ENCODE measurements around the gene PCDHB12.
"Not testable (repeated sequence)": the region's sequence is repeated elsewhere in the genome, so short reads cannot be mapped to it uniquely, and the experiment has no call there.

PCDHB12 gene

GRCh38 chr5:141215504-141215903 lies 7.0 kb downstream of the PCDHB12 start:
- not testable (repeated sequence) for H3K9ac ChIP-seq (ENCODE audit: low read length); H3K27ac ChIP-seq (ENCODE audit: low read depth, low read length); H3K27me3 ChIP-seq (ENCODE audit: control insufficient read depth, insufficient read depth, low read length); H3K36me3 ChIP-seq (ENCODE audit: control insufficient read depth, insufficient read depth, low read length); H3K4me1 ChIP-seq (ENCODE audit: control insufficient read depth, insufficient read depth, low read length); H3K4me3 ChIP-seq (ENCODE audit: low read length)

- H3K4me3 ChIP-seq (ENCODE audit: low read length); H3K9ac ChIP-seq (ENCODE audit: low read length); H3K4me1 ChIP-seq (ENCODE audit: control insufficient read depth, insufficient read depth, low read length); H3K27ac ChIP-seq (ENCODE audit: low read depth, low read length); H3K27me3 ChIP-seq (ENCODE audit: control insufficient read depth, insufficient read depth, low read length); H3K36me3 ChIP-seq (ENCODE audit: control insufficient read depth, insufficient read depth, low read length): not testable (repeated sequence)
Observed at GRCh38 chr5:141216035-141216434, 7.5 kb downstream of the PCDHB12 start.

- H3K36me3 ChIP-seq (ENCODE audit: control insufficient read depth, insufficient read depth, low read length): no peaks in the 10 kb centered on the region
- no peaks in the 10 kb centered on the region for H3K4me1 ChIP-seq (ENCODE audit: control insufficient read depth, insufficient read depth, low read length)
- H3K27me3 ChIP-seq (ENCODE audit: control insufficient read depth, insufficient read depth, low read length): no peaks in the 10 kb centered on the region
- peak within 1 kb of the TSS; percentile 42 for H3K4me3 ChIP-seq (ENCODE audit: low read length)
- no peak within 1 kb of the TSS for H3K9ac ChIP-seq (ENCODE audit: low read length)
- H3K27ac ChIP-seq (ENCODE audit: low read depth, low read length): no peak within 1 kb of the TSS
Observed at GRCh38 chr5:141223112-141223783, 14.7 kb downstream of the PCDHB12 start, which contains the start of gene PCDHB14. PCDHB14 (plus strand) TSS chr5:141223343; CDS start chr5:141223506, 163 bp downstream.

- not testable (repeated sequence) for H3K9ac ChIP-seq (ENCODE audit: low read length); H3K4me3 ChIP-seq (ENCODE audit: low read length); H3K27ac ChIP-seq (ENCODE audit: low read depth, low read length); H3K4me1 ChIP-seq (ENCODE audit: control insufficient read depth, insufficient read depth, low read length); H3K36me3 ChIP-seq (ENCODE audit: control insufficient read depth, insufficient read depth, low read length); H3K27me3 ChIP-seq (ENCODE audit: control insufficient read depth, insufficient read depth, low read length)
Observed at GRCh38 chr5:141224844-141225243, 16.3 kb downstream of the PCDHB12 start.

- not testable (repeated sequence) for H3K27ac ChIP-seq (ENCODE audit: low read depth, low read length)
Observed at GRCh38 chr5:141225421-141225820, 16.9 kb downstream of the PCDHB12 start.

GRCh38 chr5:141234109-141234667 lies 25.7 kb downstream of the PCDHB12 start:
- no peak overlapping the region for H3K27ac ChIP-seq (ENCODE audit: low read depth, low read length)
- H3K4me1 ChIP-seq (ENCODE audit: control insufficient read depth, insufficient read depth, low read length): no peaks in the 10 kb centered on the region
- no peaks in the 10 kb centered on the region for H3K27me3 ChIP-seq (ENCODE audit: control insufficient read depth, insufficient read depth, low read length)
- H3K36me3 ChIP-seq (ENCODE audit: control insufficient read depth, insufficient read depth, low read length): no peaks in the 10 kb centered on the region
- H3K4me3 ChIP-seq (ENCODE audit: low read length): peak overlapping the region; percentile 19
- no peak overlapping the region for H3K9ac ChIP-seq (ENCODE audit: low read length)

More at GRCh38 chr5:141225421-141225820, 16.9 kb downstream of the PCDHB12 start:
- H3K4me3 ChIP-seq (ENCODE audit: low read length); H3K9ac ChIP-seq (ENCODE audit: low read length); H3K4me1 ChIP-seq (ENCODE audit: control insufficient read depth, insufficient read depth, low read length); H3K27me3 ChIP-seq (ENCODE audit: control insufficient read depth, insufficient read depth, low read length); H3K36me3 ChIP-seq (ENCODE audit: control insufficient read depth, insufficient read depth, low read length): not testable (repeated sequence)

- H3K9ac ChIP-seq (ENCODE audit: low read length); H3K4me3 ChIP-seq (ENCODE audit: low read length); H3K27ac ChIP-seq (ENCODE audit: low read depth, low read length); H3K27me3 ChIP-seq (ENCODE audit: control insufficient read depth, insufficient read depth, low read length); H3K36me3 ChIP-seq (ENCODE audit: control insufficient read depth, insufficient read depth, low read length); H3K4me1 ChIP-seq (ENCODE audit: control insufficient read depth, insufficient read depth, low read length): not testable (repeated sequence)
Observed at GRCh38 chr5:141235922-141236321, 27.4 kb downstream of the PCDHB12 start.

GRCh38 chr5:141236516-141237313 lies 28.2 kb downstream of the PCDHB12 start:
- Histone ChIP-seq H3K4me1 (ENCODE audit: control insufficient read depth, insufficient read depth, low read length) (no peaks in the 10 kb centered on the region), H3K27me3 (ENCODE audit: control insufficient read depth, insufficient read depth, low read length) (no peaks in the 10 kb centered on the region), H3K9ac (ENCODE audit: low read length) (no peak overlapping the region), H3K36me3 (ENCODE audit: control insufficient read depth, insufficient read depth, low read length) (no peaks in the 10 kb centered on the region), H3K4me3 (ENCODE audit: low read length) (no peak overlapping the region), H3K27ac (ENCODE audit: low read depth, low read length) (no peak overlapping the region)

GRCh38 chr5:141241496-141241895 lies 33.0 kb downstream of the PCDHB12 start:
- no peak overlapping the region for H3K27ac ChIP-seq (ENCODE audit: low read depth, low read length)
- no peaks in the 10 kb centered on the region for H3K4me1 ChIP-seq (ENCODE audit: control insufficient read depth, insufficient read depth, low read length)
- no peak overlapping the region for H3K4me3 ChIP-seq (ENCODE audit: low read length)
- no peaks in the 10 kb centered on the region for H3K36me3 ChIP-seq (ENCODE audit: control insufficient read depth, insufficient read depth, low read length)
- H3K9ac ChIP-seq (ENCODE audit: low read length): no peak overlapping the region
- H3K27me3 ChIP-seq (ENCODE audit: control insufficient read depth, insufficient read depth, low read length): no peaks in the 10 kb centered on the region

- Histone ChIP-seq H3K36me3 (ENCODE audit: control insufficient read depth, insufficient read depth, low read length) (no peaks in the 10 kb centered on the region), H3K4me1 (ENCODE audit: control insufficient read depth, insufficient read depth, low read length) (no peaks in the 10 kb centered on the region), H3K9ac (ENCODE audit: low read length) (no peak within 1 kb of the TSS), H3K4me3 (ENCODE audit: low read length) (peak within 1 kb of the TSS; percentile 42), H3K27ac (ENCODE audit: low read depth, low read length) (no peak within 1 kb of the TSS), H3K27me3 (ENCODE audit: control insufficient read depth, insufficient read depth, low read length) (no peaks in the 10 kb centered on the region)
Observed at GRCh38 chr5:141245250-141245717, 36.8 kb downstream of the PCDHB12 start, which contains the start of gene PCDHB15. PCDHB15 (plus strand) TSS chr5:141245395; CDS start chr5:141245579, 184 bp downstream.

- not testable (repeated sequence) for H3K4me1 ChIP-seq (ENCODE audit: control insufficient read depth, insufficient read depth, low read length); H3K4me3 ChIP-seq (ENCODE audit: low read length); H3K27ac ChIP-seq (ENCODE audit: low read depth, low read length); H3K36me3 ChIP-seq (ENCODE audit: control insufficient read depth, insufficient read depth, low read length); H3K27me3 ChIP-seq (ENCODE audit: control insufficient read depth, insufficient read depth, low read length); H3K9ac ChIP-seq (ENCODE audit: low read length)
Observed at GRCh38 chr5:141246971-141247370, 38.5 kb downstream of the PCDHB12 start.

GRCh38 chr5:141247434-141247833 lies 38.9 kb downstream of the PCDHB12 start:
- H3K4me1 ChIP-seq (ENCODE audit: control insufficient read depth, insufficient read depth, low read length); H3K9ac ChIP-seq (ENCODE audit: low read length); H3K27ac ChIP-seq (ENCODE audit: low read depth, low read length); H3K36me3 ChIP-seq (ENCODE audit: control insufficient read depth, insufficient read depth, low read length); H3K27me3 ChIP-seq (ENCODE audit: control insufficient read depth, insufficient read depth, low read length); H3K4me3 ChIP-seq (ENCODE audit: low read length): not testable (repeated sequence)
